ENCODE results near the gene HLA-DMB. TPM values are rescaled to one million over a fixed set of nuclear protein-coding genes. Genes with fewer than 3 reads are reported as not detected.

HLA-DMB gene
- total RNA-seq: 12.3 TPM
- long read RNA-seq, transcript HLA-DMB-258 (6 exons, 1,397 nt): major isoform, 23 of 26 reads
- long read RNA-seq, partial matches to known transcripts: 0 of 26 reads
- long read RNA-seq, other reads (novel, unspliced or antisense): 3 of 26 reads

DNA sequence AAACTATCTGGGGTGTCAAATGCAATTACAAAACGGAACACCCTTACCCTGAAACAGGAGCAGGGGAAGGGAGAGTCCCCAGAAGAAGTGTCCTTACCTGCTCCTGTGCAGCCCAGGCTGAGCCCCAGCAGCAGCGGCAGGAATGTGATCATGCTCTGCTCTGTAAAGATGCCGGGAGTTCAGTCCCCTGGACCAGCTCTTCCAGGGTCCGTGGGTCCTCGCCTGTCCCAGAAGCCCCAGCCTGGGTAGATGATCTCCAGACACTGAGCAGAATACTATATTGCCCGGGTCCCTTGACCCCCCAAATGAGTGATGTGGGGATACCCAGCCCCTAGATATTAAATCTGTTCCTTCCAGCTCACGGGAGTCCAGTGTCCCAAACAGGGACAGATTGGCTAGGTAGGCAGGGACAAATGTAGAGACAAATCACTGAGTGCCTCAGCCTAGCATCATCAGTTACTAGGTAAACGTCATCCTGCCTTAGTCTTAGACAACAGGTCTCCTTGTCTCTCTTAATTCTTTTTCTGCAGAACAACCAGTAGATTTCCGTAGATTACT lies at the start of gene HLA-DMB:
HLA-DMB (minus strand) TSS at position 373 of the 558 bp plus-strand sequence; CDS start at position 152, 221 bp downstream.
- no peak for DNase-seq (ENCODE audit: low spot score)

- no peak for DNase-seq (ENCODE audit: low spot score)
These were observed 48.5 kb upstream of the HLA-DMB start for GRCh38 chr6:32989368-32989767.

DNA sequence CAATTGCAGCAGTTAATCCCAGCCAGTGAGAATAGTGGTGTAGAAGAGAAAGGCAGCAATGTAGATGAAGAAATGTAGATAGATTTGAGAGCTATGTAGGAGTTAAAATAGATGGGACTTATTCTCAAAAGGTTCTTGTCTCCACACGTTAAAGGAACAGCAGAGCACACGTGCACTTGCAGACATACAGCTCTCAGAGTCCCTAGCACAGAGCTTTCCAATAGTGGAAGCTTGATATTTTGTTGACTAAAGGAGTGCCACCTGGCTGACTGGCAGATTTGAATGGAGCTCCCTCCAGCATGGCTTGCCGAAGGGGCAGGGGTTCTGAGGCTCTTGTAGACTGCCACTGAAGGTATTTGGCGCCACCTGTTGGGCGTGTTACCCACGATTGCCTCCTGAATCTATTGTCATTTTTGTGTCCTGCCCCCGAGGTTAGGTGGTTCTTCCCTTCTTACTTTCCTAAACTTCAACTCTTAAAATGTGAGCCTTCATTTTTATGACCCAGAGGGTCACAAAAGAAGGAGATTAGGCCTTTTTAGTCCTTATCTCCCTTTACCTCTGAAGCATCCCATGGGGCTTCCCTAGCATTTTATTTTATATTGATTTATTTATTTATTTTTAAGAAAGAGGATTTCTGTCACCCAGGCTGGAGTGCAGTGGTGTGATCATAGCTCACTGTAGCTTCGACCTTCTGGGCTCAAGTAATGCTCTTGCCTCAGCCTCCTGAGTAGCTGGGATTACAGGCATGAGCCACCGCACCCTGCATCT lies 44.0 kb upstream of the HLA-DMB start:
- DNase-seq (ENCODE audit: low spot score): no peak

- DNase-seq (ENCODE audit: low spot score): no peak
These were observed 43.3 kb upstream of the HLA-DMB start for GRCh38 chr6:32983964-32984621.

- no peak for DNase-seq (ENCODE audit: low spot score)
These were observed 42.6 kb upstream of the HLA-DMB start for GRCh38 chr6:32983493-32983848.

DNA sequence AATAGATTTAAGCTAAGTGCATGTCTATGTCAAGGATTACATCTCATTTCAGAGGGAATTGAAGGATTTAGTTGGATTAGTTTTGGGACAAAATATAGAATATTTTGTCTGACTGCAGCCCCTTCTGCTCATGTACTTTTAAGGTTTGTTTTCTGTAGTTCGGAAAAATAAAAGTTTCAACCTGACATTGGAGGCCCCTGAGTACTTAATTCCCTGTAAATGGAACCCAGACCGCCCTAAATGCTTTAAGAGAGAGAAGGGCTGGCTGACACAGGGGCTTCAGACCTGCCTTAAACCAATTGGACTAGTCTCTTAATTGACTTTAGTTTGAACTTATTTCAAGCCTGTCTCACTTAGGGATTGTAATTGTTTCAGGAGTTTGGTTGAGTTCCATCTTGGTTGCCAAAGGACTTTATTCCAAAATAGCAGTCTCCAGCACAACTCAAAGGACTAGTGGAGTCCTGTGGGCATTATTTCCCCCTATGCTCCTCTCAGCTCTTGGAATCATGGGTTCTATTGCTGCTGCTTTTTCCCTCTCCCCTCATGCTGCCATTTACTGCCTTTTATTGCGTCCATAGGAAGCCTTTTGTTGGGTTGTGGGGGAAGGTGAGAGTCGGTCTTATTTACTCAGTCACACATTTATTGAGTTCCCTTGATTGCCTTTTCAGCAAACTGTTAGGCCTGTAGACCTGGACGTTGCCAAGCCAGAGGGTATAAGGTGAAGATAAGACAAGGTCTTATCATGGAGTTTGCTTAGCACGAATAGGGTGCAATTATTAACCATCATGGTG lies 42.1 kb upstream of the HLA-DMB start:
- no peak for DNase-seq (ENCODE audit: low spot score)

DNA sequence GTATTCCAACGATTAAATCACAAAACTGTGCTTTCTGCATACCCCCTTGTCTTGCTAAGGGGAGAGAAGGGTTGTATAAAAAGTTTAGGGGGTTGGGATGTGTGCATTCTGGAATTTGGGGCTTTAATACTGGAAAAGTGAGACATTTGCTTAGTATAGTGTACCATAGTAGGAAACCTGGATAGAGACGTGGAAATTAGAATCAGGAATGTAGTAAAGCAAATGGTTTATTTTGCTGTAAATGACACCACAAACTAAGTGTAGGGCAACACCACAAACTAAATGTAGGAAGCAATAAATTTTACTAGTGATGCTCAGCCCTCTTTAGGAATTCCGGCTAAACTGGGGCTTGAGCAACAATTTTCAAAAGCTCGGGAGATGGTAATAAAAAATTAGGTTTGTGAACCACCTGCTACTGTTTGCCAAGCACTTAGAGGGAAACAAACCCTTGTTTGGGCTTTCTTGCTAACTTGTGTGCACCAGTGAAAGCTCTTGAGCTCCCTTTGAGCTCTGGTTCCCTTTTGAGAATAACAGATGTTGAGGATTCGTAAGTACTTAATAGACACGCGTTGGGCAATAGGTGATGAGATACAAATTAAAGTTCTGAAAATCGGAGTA lies 41.4 kb upstream of the HLA-DMB start:
- no peak for DNase-seq (ENCODE audit: low spot score)

GRCh38 chr6:32980488-32981038 lies 39.7 kb upstream of the HLA-DMB start:
- DNase-seq (ENCODE audit: low spot score): no peak

- DNase-seq (ENCODE audit: low spot score): no peak
These were observed 39.1 kb upstream of the HLA-DMB start for GRCh38 chr6:32979720-32980487.

GRCh38 chr6:32977953-32978324 lies 37.1 kb upstream of the HLA-DMB start:
- no peak for DNase-seq (ENCODE audit: low spot score)

DNA sequence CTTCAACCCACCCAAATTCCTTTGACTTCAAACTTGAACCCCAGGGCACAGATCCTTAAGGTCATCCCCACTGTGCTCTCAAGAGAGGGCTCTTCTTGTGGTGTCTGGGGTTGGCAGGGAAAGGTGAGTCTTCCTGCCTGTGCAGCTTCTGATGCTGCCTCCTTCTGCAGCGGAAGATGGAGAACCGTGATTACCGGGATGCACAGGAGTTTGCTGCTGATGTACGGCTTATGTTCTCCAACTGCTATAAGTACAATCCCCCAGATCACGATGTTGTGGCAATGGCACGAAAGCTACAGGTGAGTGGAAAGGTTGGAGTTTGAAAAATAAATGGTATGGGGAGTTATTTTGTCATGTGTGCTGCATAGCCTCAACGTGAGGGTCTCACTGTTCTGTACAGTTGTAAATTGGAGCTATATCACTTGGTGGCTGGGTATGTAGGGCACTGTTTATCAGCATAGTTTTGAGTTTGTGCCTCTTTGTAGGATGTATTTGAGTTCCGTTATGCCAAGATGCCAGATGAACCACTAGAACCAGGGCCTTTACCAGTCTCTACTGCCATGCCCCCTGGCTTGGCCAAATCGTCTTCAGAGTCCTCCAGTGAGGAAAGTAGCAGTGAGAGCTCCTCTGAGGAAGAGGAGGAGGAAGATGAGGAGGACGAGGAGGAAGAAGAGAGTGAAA lies 36.6 kb upstream of the HLA-DMB start:
- DNase-seq (ENCODE audit: low spot score): no peak

- DNase-seq (ENCODE audit: low spot score): no peak
These were observed 35.7 kb upstream of the HLA-DMB start for GRCh38 chr6:32976334-32977069.

GRCh38 chr6:32975886-32976285 lies 35.1 kb upstream of the HLA-DMB start:
- DNase-seq (ENCODE audit: low spot score): no peak

DNA sequence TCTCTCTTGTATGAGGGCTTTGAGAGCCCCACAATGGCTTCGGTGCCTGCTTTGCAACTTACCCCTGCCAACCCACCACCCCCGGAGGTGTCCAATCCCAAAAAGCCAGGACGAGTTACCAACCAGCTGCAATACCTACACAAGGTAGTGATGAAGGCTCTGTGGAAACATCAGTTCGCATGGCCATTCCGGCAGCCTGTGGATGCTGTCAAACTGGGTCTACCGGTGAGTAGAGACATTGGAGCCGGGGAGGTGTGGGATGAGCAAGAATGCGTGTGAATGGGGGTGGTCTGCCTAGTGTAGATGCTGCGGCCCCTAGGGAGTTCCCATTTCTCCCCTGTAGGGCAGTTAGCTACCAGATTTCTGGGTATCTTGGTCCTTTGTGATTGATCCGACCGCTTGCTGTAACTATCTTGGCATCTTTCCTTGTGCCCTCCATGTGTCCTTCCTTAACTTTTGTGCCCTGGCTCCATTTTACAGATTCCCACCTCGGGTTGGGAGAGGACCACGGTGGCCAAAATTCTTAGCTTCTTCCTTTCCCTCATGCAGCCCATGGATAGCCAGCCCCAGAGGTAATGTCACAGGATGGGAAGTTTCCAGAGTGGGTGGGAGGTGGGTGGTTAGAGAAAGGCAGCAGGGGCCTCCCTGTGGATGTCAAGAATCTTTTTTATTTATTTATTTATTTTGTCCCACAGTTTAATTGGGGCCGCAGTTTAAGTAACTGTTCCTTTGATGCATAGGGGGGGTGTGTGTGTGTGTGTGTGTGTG lies 33.9 kb upstream of the HLA-DMB start:
- DNase-seq (ENCODE audit: low spot score): no peak

DNA sequence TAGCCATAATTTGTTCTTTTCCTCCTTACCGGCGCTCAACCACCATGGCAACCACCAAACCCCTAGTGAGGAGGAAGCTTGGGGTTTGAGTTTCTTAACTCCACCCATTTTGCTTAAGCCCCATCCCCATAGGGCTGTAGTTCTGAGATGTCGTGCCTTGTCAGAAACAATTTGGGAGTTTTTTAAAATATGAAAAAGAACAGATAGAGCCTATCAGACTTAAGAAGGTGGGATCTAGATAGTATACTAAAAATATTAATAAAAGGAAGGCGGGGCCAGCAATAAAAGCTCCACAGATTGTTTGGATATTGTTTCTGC lies 33.1 kb upstream of the HLA-DMB start:
- no peak for DNase-seq (ENCODE audit: low spot score)

GRCh38 chr6:32973144-32974015 lies 32.6 kb upstream of the HLA-DMB start:
- no peak for DNase-seq (ENCODE audit: low spot score)
